Dendritic cell treated with granulocyte-macrophage colony-stimulating factor and Interleukin-4, amounts not matched to agents 40 ng/mL and 50 ng/mL, for 4 days (primary cell): ENCODE results near the gene ZDHHC14.
"Not testable (repeated sequence)": the region's sequence is repeated elsewhere in the genome, so short reads cannot be mapped to it uniquely, and the experiment has no call there.

Experiments
- H3K27ac Mint-ChIP-seq: one replicate; pipeline ENCODE4 v1.8.0; 2022; ENCODE audit warnings: mild to moderate bottlenecking, mixed read lengths
- H3K27me3 Mint-ChIP-seq: one replicate; pipeline ENCODE4 v1.8.0; 2022; ENCODE audit warnings: mild to moderate bottlenecking, mixed read lengths
- H3K36me3 Mint-ChIP-seq: one replicate; pipeline ENCODE4 v1.8.0; 2022; ENCODE audit warnings: low read depth, mixed read lengths
- H3K4me1 Mint-ChIP-seq: one replicate; pipeline ENCODE4 v1.8.0; 2022; ENCODE audit warnings: low read depth, mixed read lengths
- H3K4me3 Mint-ChIP-seq: one replicate; pipeline ENCODE4 v1.8.0; 2022; ENCODE audit warnings: mild to moderate bottlenecking, moderate library complexity, mixed read lengths
- H3K9me3 Mint-ChIP-seq: one replicate; pipeline ENCODE4 v1.8.0; 2022; ENCODE audit warnings: mixed read lengths
- intact Hi-C: fragments of 100-400 bp; cut with micrococcal nuclease; formaldehyde crosslinking; loops from one replicate; pipeline ENCODE4 v1.15.0; 2022

ZDHHC14 gene

GRCh38 chr6:157684620-157685299 is 303.8 kb downstream of the ZDHHC14 start:
- H3K4me1 Mint-ChIP-seq, result no peaks in the 10 kb centered on the region
- no peaks in the 10 kb centered on the region for H3K9me3 Mint-ChIP-seq
- H3K4me3 Mint-ChIP-seq, result no peak overlapping the region
- no peak overlapping the region for H3K27ac Mint-ChIP-seq
- H3K36me3 Mint-ChIP-seq, result no peaks in the 10 kb centered on the region
- intact Hi-C loops, result no loop called here
- no peaks in the 10 kb centered on the region for H3K27me3 Mint-ChIP-seq

DNA sequence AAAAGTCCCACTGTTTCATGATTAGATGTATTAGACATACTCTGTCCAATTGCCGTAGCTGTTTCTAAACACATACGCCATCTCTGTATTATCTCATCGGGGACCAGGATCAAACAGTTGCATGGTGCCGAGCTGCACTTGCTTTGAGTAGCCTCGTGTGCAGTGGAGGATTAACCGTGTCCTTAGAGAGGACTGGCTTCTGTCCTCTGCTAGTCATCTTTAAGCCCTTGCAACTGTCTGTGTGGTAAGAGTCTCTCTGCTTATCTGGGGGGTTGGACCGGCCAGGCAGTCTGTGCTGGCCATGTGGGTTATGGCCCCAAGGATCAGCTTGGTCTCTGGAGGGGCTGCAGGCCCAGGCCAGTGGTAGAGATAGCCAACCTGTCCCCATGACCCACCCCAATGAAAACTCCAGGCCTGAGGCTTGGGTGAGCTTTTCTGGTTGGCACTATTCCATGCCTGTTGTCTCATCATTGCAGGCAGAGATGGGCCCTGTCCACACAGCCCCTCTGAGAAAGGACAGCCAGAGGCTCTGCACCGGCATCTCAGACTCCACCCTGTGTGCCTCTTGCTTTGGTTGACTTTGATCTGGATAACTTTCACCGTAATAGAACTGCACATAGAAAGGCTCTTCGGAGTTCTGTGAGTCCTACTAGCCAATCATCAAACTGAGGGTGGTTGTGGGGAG is 304.7 kb downstream of the ZDHHC14 start:
- Mint-ChIP-seq H3K9me3 (no peaks in the 10 kb centered on the region), H3K36me3 (no peaks in the 10 kb centered on the region), H3K27ac (no peak overlapping the region), H3K4me3 (no peak overlapping the region), H3K4me1 (no peaks in the 10 kb centered on the region), H3K27me3 (no peaks in the 10 kb centered on the region)
- intact Hi-C loops, result no loop called here

GRCh38 chr6:157688275-157688959 is 307.4 kb downstream of the ZDHHC14 start:
- Mint-ChIP-seq H3K27ac (no peak overlapping the region), H3K4me3 (no peak overlapping the region), H3K4me1 (no peaks in the 10 kb centered on the region), H3K27me3 (peaks cover 2% of the 10 kb centered on the region), H3K9me3 (no peaks in the 10 kb centered on the region), H3K36me3 (no peaks in the 10 kb centered on the region)
- intact Hi-C loops, result no loop called here

DNA sequence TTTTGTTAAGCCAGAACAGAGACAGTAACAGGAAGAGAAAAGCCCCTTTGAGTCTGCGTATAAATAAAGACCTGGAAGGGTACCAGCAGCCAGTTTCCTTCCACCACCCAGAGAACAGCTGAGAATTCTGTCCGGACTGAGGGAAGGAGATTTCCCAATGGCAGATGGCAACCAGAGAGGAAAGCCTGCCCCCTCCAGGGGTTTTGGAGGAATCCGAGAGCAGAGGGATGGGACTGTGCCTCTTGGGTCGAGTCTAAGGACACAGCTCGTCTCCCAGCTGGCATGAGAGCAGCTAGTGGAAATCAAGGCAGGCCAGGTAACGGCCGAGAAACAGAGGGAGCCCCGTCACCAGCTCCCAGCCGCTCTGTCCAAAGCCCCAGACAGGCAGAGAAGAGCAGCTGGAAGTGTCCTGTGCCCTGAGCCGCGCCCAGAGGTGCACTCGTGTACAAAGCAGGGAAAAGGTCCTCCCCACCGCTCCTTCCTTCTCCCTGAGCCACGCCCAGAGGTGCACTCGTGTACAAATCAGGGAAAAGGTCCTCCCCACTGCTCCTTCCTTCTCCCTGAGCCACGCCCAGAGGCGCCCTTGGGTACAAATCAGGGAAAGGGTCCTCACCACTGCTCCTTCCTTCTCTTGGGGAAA is 308.1 kb downstream of the ZDHHC14 start:
- H3K9me3 Mint-ChIP-seq, result no peaks in the 10 kb centered on the region
- H3K4me1 Mint-ChIP-seq, result no peaks in the 10 kb centered on the region

DNA sequence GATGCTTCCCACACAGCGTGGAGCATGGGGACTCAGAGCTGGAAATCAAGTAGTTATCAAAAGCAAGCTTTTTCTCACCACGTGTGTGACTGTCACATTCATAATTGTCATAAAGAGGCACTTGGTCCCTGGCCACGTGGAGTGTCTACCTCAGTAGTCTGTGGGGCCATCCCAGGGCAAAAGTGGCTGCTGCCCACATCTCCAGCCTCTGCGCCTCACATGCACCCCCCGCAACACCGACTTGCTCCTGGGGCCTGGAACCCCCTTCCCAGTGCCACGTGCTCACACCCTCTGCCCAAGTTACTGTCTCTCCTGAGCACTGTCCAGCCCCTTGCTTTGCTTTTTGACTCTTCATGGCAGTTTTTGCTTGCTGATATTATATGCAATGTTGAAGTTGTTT is 308.9 kb downstream of the ZDHHC14 start:
- no peaks in the 10 kb centered on the region for H3K36me3 Mint-ChIP-seq
- no peak overlapping the region for H3K27ac Mint-ChIP-seq
- peaks cover 2% of the 10 kb centered on the region for H3K27me3 Mint-ChIP-seq
- H3K9me3 Mint-ChIP-seq, result no peaks in the 10 kb centered on the region
- no peak overlapping the region for H3K4me3 Mint-ChIP-seq
- no peaks in the 10 kb centered on the region for H3K4me1 Mint-ChIP-seq
- intact Hi-C loops, result no loop called here

More for the DNA sequence above, 308.1 kb downstream of the ZDHHC14 start:
- Mint-ChIP-seq H3K36me3 (no peaks in the 10 kb centered on the region), H3K27me3 (peaks cover 2% of the 10 kb centered on the region), H3K4me3 (no peak overlapping the region), H3K27ac (no peak overlapping the region)
- intact Hi-C loops, result no loop called here

DNA sequence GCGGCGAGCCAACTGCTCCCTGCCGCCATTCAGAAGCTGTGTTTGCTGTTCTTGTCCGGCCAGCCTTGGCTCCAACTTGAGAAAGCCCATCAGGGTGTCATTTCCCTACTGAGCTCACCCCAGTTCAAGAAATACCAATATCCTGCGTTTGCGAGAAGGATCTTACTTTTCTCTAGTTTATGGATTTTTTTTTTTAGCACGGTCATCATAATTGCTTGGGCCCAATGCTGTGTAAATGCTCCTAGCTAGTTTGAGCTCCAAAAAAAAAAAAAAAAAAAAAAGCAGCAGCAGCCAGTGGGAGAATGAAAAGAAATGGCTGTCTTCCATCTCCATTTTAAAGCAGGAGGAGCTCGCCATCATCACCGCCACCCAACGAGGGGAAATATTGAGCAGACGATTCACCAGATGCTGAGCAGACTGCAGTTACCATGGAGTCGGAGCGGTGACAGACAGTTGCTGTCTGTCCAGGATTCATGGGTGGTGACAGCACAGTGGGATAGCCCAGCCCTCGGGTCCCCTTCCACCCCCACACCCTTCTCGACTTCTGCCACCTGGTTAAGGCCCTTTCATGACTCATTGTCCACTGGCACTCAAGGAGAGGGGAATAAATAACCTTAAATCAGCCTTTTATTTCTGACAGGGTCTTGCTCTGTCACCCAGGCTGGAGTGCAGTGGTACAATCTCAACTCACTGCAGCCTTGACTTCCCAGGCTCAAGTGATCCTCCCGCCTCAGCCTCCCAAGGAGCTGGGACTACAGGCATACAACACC is 309.6 kb downstream of the ZDHHC14 start:
- H3K4me3 Mint-ChIP-seq, result no peak overlapping the region
- intact Hi-C loops, result no loop called here
- H3K27me3 Mint-ChIP-seq, result peaks cover 2% of the 10 kb centered on the region
- no peaks in the 10 kb centered on the region for H3K36me3 Mint-ChIP-seq
- H3K4me1 Mint-ChIP-seq, result no peaks in the 10 kb centered on the region
- no peak overlapping the region for H3K27ac Mint-ChIP-seq
- no peaks in the 10 kb centered on the region for H3K9me3 Mint-ChIP-seq

DNA sequence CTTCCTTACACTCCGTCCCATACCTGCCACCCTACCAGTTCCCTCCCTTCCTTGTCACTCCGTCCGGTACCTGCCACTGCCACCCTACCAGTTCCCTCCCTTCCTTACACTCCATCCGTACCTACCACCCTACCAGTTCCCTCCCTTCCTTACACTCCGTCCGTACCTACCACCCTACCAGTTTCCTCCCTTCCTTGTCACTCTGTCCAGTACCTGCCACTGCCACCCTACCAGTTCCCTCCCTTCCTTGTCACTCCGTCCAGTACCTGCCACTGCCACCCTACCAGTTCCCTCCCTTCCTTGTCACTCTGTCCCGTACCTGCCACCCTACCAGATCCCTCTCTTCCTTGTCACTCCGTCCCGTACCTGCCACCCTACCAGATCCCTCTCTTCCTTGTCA is 310.6 kb downstream of the ZDHHC14 start:
- H3K4me1 Mint-ChIP-seq, H3K27me3 Mint-ChIP-seq, H3K36me3 Mint-ChIP-seq: not testable (repeated sequence)

GRCh38 chr6:157693867-157694266 is 312.9 kb downstream of the ZDHHC14 start:
- H3K4me3 Mint-ChIP-seq, result no peak overlapping the region
- H3K36me3 Mint-ChIP-seq, result no peaks in the 10 kb centered on the region
- peaks cover 2% of the 10 kb centered on the region for H3K27me3 Mint-ChIP-seq
- H3K9me3 Mint-ChIP-seq, result peaks cover 10% of the 10 kb centered on the region
- no peak overlapping the region for H3K27ac Mint-ChIP-seq
- intact Hi-C loops, result no loop called here
- H3K4me1 Mint-ChIP-seq, result no peaks in the 10 kb centered on the region

More for the DNA sequence above, 310.6 kb downstream of the ZDHHC14 start:
- intact Hi-C loops, H3K9me3 Mint-ChIP-seq, H3K27ac Mint-ChIP-seq, H3K4me3 Mint-ChIP-seq: not testable (repeated sequence)

GRCh38 chr6:157695301-157696040 is 314.5 kb downstream of the ZDHHC14 start:
- Mint-ChIP-seq H3K9me3 (peaks cover 11% of the 10 kb centered on the region), H3K36me3 (no peaks in the 10 kb centered on the region), H3K4me3 (no peak overlapping the region), H3K4me1 (no peaks in the 10 kb centered on the region), H3K27me3 (peaks cover 2% of the 10 kb centered on the region), H3K27ac (no peak overlapping the region)
- intact Hi-C loops, result no loop called here

DNA sequence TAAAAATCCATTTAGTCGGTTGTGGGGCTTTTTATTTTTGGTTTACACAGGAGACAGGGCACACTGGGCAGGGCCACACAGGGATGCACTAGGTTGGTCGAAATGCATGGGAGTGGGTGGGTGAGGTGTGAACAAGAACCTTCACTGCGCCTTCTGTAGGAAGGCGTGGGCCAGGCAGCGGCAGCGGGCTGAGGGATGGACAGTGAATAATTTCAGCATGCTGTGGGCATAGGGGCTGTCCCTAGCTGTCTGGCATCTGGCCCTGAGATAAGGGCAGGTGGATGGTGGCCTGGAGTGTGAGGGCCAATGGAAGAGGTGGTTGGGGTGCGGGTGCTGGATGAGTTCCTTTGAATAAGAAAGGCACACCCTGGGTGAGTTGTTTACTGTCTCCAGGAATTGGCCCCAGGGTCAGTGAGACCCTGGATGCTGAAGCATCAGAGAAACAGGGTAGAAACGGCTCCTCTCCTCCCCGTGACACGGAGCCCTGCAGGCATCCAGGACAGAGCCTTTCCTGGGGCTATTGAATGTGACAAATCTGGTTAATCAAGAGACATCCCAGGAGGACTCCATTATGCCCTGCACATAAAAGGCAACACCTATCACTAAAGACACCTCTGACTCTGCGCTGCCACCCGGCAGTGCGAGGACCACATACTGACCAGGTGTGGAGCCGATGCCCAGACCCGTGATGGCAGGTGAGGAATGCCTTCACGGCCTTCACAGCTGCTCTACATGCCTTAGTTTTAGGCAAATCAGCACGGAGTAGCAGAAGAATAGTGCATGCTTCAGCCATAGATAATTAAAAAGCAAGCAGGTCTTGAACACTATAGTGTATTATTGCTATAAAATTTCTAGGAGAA is 319.0 kb downstream of the ZDHHC14 start:
- intact Hi-C loops, result no loop called here
- Mint-ChIP-seq H3K27me3 (no peaks in the 10 kb centered on the region), H3K4me3 (no peak overlapping the region), H3K9me3 (peaks cover 11% of the 10 kb centered on the region), H3K36me3 (no peaks in the 10 kb centered on the region), H3K27ac (no peak overlapping the region), H3K4me1 (no peaks in the 10 kb centered on the region)

- H3K9me3 Mint-ChIP-seq, H3K27ac Mint-ChIP-seq, intact Hi-C loops, H3K27me3 Mint-ChIP-seq, H3K4me1 Mint-ChIP-seq, H3K36me3 Mint-ChIP-seq, H3K4me3 Mint-ChIP-seq: not testable (repeated sequence)
Observed at GRCh38 chr6:157706351-157706750, 325.4 kb downstream of the ZDHHC14 start.

- Mint-ChIP-seq H3K27ac (no peak overlapping the region), H3K9me3 (no peaks in the 10 kb centered on the region), H3K36me3 (no peaks in the 10 kb centered on the region), H3K27me3 (peaks cover 3% of the 10 kb centered on the region), H3K4me3 (no peak overlapping the region), H3K4me1 (no peaks in the 10 kb centered on the region)
- intact Hi-C loops, result no loop called here
Observed at GRCh38 chr6:157706883-157707282, 325.9 kb downstream of the ZDHHC14 start.
